BLaER1 (cell line): ENCODE results near the gene ENGASE.
A peak's percentile ranks its signal among the peaks of the same experiment; 100 is the strongest.

ENCODE experiments used
- H3K27ac ChIP-seq: shearing (Covaris generic); formaldehyde crosslinking; 2 replicates; pipeline ENCODE4 v1.8.1; 2022
- H3K27me3 ChIP-seq: shearing (Covaris generic); formaldehyde crosslinking; 2 replicates; pipeline ENCODE4 v1.8.1; 2022
- H3K36me3 ChIP-seq: shearing (Covaris generic); formaldehyde crosslinking; 2 replicates; pipeline ENCODE4 v1.8.1; 2022
- H3K4me1 ChIP-seq: shearing (Covaris generic); formaldehyde crosslinking; 2 replicates; pipeline ENCODE4 v1.8.1; 2022
- H3K4me2 ChIP-seq: shearing (Covaris generic); formaldehyde crosslinking; 2 replicates; pipeline ENCODE4 v1.8.1; 2022
- H3K4me3 ChIP-seq: shearing (Covaris generic); formaldehyde crosslinking; 2 replicates; pipeline ENCODE4 v1.8.1; 2022
- H3K9ac ChIP-seq: shearing (Covaris generic); formaldehyde crosslinking; 2 replicates; pipeline ENCODE4 v1.8.1; 2022
- H3K9me3 ChIP-seq: shearing (Covaris generic); formaldehyde crosslinking; 2 replicates; pipeline ENCODE4 v1.8.1; 2022
- H4K20me1 ChIP-seq: shearing (Covaris generic); formaldehyde crosslinking; 2 replicates; pipeline ENCODE4 v1.8.1; 2022
- Cebpa-rat ChIP-seq: shearing (Covaris generic); IDR thresholded peaks from 2 replicates; pipeline ENCODE4 v1.8.1; 2022

ENGASE gene

GRCh38 chr17:79041041-79041570 lies 33.5 kb upstream of the ENGASE start:
- Histone ChIP-seq H3K27me3 (no peaks in the 10 kb centered on the region), H3K36me3 (no peaks in the 10 kb centered on the region), H3K9me3 (no peaks in the 10 kb centered on the region), H3K4me1 (peaks cover 10% of the 10 kb centered on the region), H3K9ac (no peak overlapping the region), H3K27ac (no peak overlapping the region), H4K20me1 (no peaks in the 10 kb centered on the region), H3K4me2 (no peak overlapping the region), H3K4me3 (no peak overlapping the region)
- TF ChIP-seq Cebpa-rat: no peak

- Histone ChIP-seq H3K4me3 (no peak overlapping the region), H3K36me3 (no peaks in the 10 kb centered on the region), H3K4me2 (no peak overlapping the region), H4K20me1 (no peaks in the 10 kb centered on the region), H3K27me3 (no peaks in the 10 kb centered on the region), H3K9ac (no peak overlapping the region), H3K9me3 (no peaks in the 10 kb centered on the region), H3K4me1 (peaks cover 10% of the 10 kb centered on the region), H3K27ac (no peak overlapping the region)
- no peak for TF ChIP-seq Cebpa-rat
These were observed 32.8 kb upstream of the ENGASE start for GRCh38 chr17:79041723-79042420.

- Histone ChIP-seq H3K36me3 (no peaks in the 10 kb centered on the region), H3K4me3 (no peak overlapping the region), H3K27me3 (no peaks in the 10 kb centered on the region), H3K9ac (no peak overlapping the region), H3K9me3 (no peaks in the 10 kb centered on the region), H3K4me2 (no peak overlapping the region), H3K27ac (no peak overlapping the region), H4K20me1 (no peaks in the 10 kb centered on the region), H3K4me1 (peaks cover 18% of the 10 kb centered on the region)
- no peak for TF ChIP-seq Cebpa-rat
These were observed 32.0 kb upstream of the ENGASE start for GRCh38 chr17:79042421-79043190.

GRCh38 chr17:79043191-79043930 lies 31.3 kb upstream of the ENGASE start:
- H3K9ac ChIP-seq: no peak overlapping the region
- TF ChIP-seq Cebpa-rat: no peak
- no peaks in the 10 kb centered on the region for H3K36me3 ChIP-seq
- H3K4me3 ChIP-seq: no peak overlapping the region
- H3K9me3 ChIP-seq: no peaks in the 10 kb centered on the region
- no peak overlapping the region for H3K4me2 ChIP-seq
- no peak overlapping the region for H3K27ac ChIP-seq
- H4K20me1 ChIP-seq: no peaks in the 10 kb centered on the region
- peaks cover 25% of the 10 kb centered on the region for H3K4me1 ChIP-seq
- no peaks in the 10 kb centered on the region for H3K27me3 ChIP-seq

- Histone ChIP-seq H3K4me3 (no peak overlapping the region), H3K4me2 (no peak overlapping the region), H3K27ac (no peak overlapping the region), H3K4me1 (peaks cover 31% of the 10 kb centered on the region), H3K9ac (no peak overlapping the region), H3K27me3 (no peaks in the 10 kb centered on the region), H3K9me3 (no peaks in the 10 kb centered on the region), H4K20me1 (no peaks in the 10 kb centered on the region), H3K36me3 (no peaks in the 10 kb centered on the region)
- no peak for TF ChIP-seq Cebpa-rat
These were observed 30.7 kb upstream of the ENGASE start for GRCh38 chr17:79043931-79044320.

- no peaks in the 10 kb centered on the region for H4K20me1 ChIP-seq
- H3K9me3 ChIP-seq: no peaks in the 10 kb centered on the region
- H3K9ac ChIP-seq: no peak overlapping the region
- no peak overlapping the region for H3K27ac ChIP-seq
- H3K4me1 ChIP-seq: peaks cover 36% of the 10 kb centered on the region
- no peaks in the 10 kb centered on the region for H3K36me3 ChIP-seq
- no peaks in the 10 kb centered on the region for H3K27me3 ChIP-seq
- H3K4me2 ChIP-seq: no peak overlapping the region
- no peak overlapping the region for H3K4me3 ChIP-seq
- no peak for TF ChIP-seq Cebpa-rat
These were observed 30.2 kb upstream of the ENGASE start for GRCh38 chr17:79044462-79044861.

- H3K9ac ChIP-seq: no peak overlapping the region
- peaks cover 43% of the 10 kb centered on the region for H3K4me1 ChIP-seq
- H3K27ac ChIP-seq: no peak overlapping the region
- no peaks in the 10 kb centered on the region for H3K36me3 ChIP-seq
- no peaks in the 10 kb centered on the region for H3K27me3 ChIP-seq
- H3K4me3 ChIP-seq: no peak overlapping the region
- no peak for TF ChIP-seq Cebpa-rat
- no peaks in the 10 kb centered on the region for H4K20me1 ChIP-seq
- no peak overlapping the region for H3K4me2 ChIP-seq
- no peaks in the 10 kb centered on the region for H3K9me3 ChIP-seq
These were observed 29.5 kb upstream of the ENGASE start for GRCh38 chr17:79045001-79045729.

GRCh38 chr17:79045842-79046196 lies 28.8 kb upstream of the ENGASE start:
- TF ChIP-seq Cebpa-rat: no peak

GRCh38 chr17:79046197-79046915 lies 28.3 kb upstream of the ENGASE start:
- peak overlapping the region; percentile 41; the same call in 1 of the 2 replicates for H3K9ac ChIP-seq
- no peak overlapping the region for H3K4me3 ChIP-seq
- no peaks in the 10 kb centered on the region for H3K36me3 ChIP-seq
- no peaks in the 10 kb centered on the region for H3K9me3 ChIP-seq
- H4K20me1 ChIP-seq: no peaks in the 10 kb centered on the region
- H3K27me3 ChIP-seq: no peaks in the 10 kb centered on the region
- peaks cover 43% of the 10 kb centered on the region for H3K4me1 ChIP-seq
- peak overlapping the region; percentile 88 for H3K4me2 ChIP-seq
- peak overlapping the region; percentile 30; the same call in 1 of the 2 replicates for H3K27ac ChIP-seq
- TF ChIP-seq Cebpa-rat: no peak

More at GRCh38 chr17:79045842-79046196, 28.8 kb upstream of the ENGASE start:
- Histone ChIP-seq H4K20me1 (no peaks in the 10 kb centered on the region), H3K27ac (no peak overlapping the region), H3K9me3 (no peaks in the 10 kb centered on the region), H3K36me3 (no peaks in the 10 kb centered on the region), H3K4me1 (peaks cover 43% of the 10 kb centered on the region), H3K4me3 (no peak overlapping the region), H3K4me2 (peak overlapping the region; percentile 88), H3K9ac (no peak overlapping the region), H3K27me3 (no peaks in the 10 kb centered on the region)
